Type B pancreatic cell (in vitro differentiated cells): Measurements from ENCODE around the gene MIPEP. TPM values are rescaled to one million over a fixed set of nuclear protein-coding genes. Genes with fewer than 3 reads are reported as not detected.

Experiments used
- DNase-seq: peaks from one replicate; pipeline ENCODE4 v3.0.0; 2021; ENCODE audit warnings: mixed read lengths; ENCODE audit not compliant: unreplicated experiment; ENCODE audit errors: extremely low spot score
- H3K27ac Mint-ChIP-seq: 2 replicates; pipeline ENCODE4 v1.8.0; 2021; ENCODE audit warnings: mild to moderate bottlenecking, mixed read lengths
- H3K27me3 Mint-ChIP-seq: 2 replicates; pipeline ENCODE4 v1.8.0; 2021; ENCODE audit warnings: mixed read lengths
- H3K36me3 Mint-ChIP-seq: 2 replicates; pipeline ENCODE4 v1.8.0; 2021; ENCODE audit warnings: mixed read lengths
- H3K4me1 Mint-ChIP-seq: one replicate; pipeline ENCODE4 v1.8.0; 2021; ENCODE audit warnings: mixed read lengths; ENCODE audit not compliant: unreplicated experiment
- H3K4me3 Mint-ChIP-seq: 2 replicates; pipeline ENCODE4 v1.8.0; 2021; ENCODE audit warnings: mild to moderate bottlenecking, mixed read lengths
- H3K9me3 Mint-ChIP-seq: 2 replicates; pipeline ENCODE4 v1.8.0; 2021; ENCODE audit warnings: mixed read lengths
- CTCF ChIP-seq: fragments of 200-600 bp; sonication (generic); conservative IDR thresholded peaks from 2 replicates; pipeline ENCODE4 v1.5.0; 2021; ENCODE audit warnings: antibody characterized with exemption, mild to moderate bottlenecking
- total RNA-seq: library from RNA; stranded (reverse); gene quantifications from 2 replicates; pipeline ENCODE4 v1.2.1, GENCODE V29; 2021; ENCODE audit warnings: low replicate concordance

Gene MIPEP
- total RNA-seq, 1 donor from 2014 or later = 29.9 TPM

GRCh38 chr13:23789576-23790346 lies 99.4 kb downstream of the MIPEP start:
- H3K9me3 Mint-ChIP-seq = no peaks in the 10 kb centered on the region
- peaks cover 4% of the 10 kb centered on the region for H3K36me3 Mint-ChIP-seq
- no peak for DNase-seq

GRCh38 chr13:23788459-23788858 lies 100.7 kb downstream of the MIPEP start:
- H3K36me3 Mint-ChIP-seq = peaks cover 4% of the 10 kb centered on the region
- no peak overlapping the region for H3K4me3 Mint-ChIP-seq
- TF ChIP-seq CTCF = no peak
- no peaks in the 10 kb centered on the region for H3K9me3 Mint-ChIP-seq
- no peak overlapping the region for H3K27ac Mint-ChIP-seq
- H3K4me1 Mint-ChIP-seq = no peaks in the 10 kb centered on the region
- H3K27me3 Mint-ChIP-seq = no peaks in the 10 kb centered on the region
- DNase-seq = no peak

More at GRCh38 chr13:23789576-23790346, 99.4 kb downstream of the MIPEP start:
- Mint-ChIP-seq H3K4me3 (no peak overlapping the region), H3K4me1 (no peaks in the 10 kb centered on the region), H3K27ac (no peak overlapping the region), H3K27me3 (no peaks in the 10 kb centered on the region)
- no peak for TF ChIP-seq CTCF

GRCh38 chr13:23787464-23787863 lies 101.7 kb downstream of the MIPEP start:
- H3K9me3 Mint-ChIP-seq = no peaks in the 10 kb centered on the region
- H3K4me3 Mint-ChIP-seq = no peak overlapping the region
- peaks cover 4% of the 10 kb centered on the region for H3K36me3 Mint-ChIP-seq
- no peak for DNase-seq
- no peak overlapping the region for H3K27ac Mint-ChIP-seq
- no peaks in the 10 kb centered on the region for H3K4me1 Mint-ChIP-seq
- no peaks in the 10 kb centered on the region for H3K27me3 Mint-ChIP-seq
- TF ChIP-seq CTCF = no peak

- Mint-ChIP-seq H3K4me1 (no peaks in the 10 kb centered on the region), H3K27me3 (no peaks in the 10 kb centered on the region), H3K9me3 (no peaks in the 10 kb centered on the region), H3K36me3 (peaks cover 4% of the 10 kb centered on the region), H3K4me3 (no peak overlapping the region), H3K27ac (no peak overlapping the region)
- TF ChIP-seq CTCF = no peak
- no peak for DNase-seq
Observed at GRCh38 chr13:23786607-23787006, 102.6 kb downstream of the MIPEP start.

- Mint-ChIP-seq H3K36me3 (peaks cover 10% of the 10 kb centered on the region), H3K27me3 (no peaks in the 10 kb centered on the region), H3K27ac (no peak overlapping the region), H3K4me3 (no peak overlapping the region), H3K9me3 (peaks cover 12% of the 10 kb centered on the region), H3K4me1 (peaks cover 6% of the 10 kb centered on the region)
- TF ChIP-seq CTCF = no peak
- DNase-seq = no peak
Observed at GRCh38 chr13:23778879-23779278, 110.3 kb downstream of the MIPEP start.
